KMS-11 (cell line): Measurements from ENCODE around the gene LDLRAD2.
"Not testable (repeated sequence)": the region's sequence is repeated elsewhere in the genome, so short reads cannot be mapped to it uniquely, and the experiment has no call there.

Source experiments
- H2AFZ ChIP-seq: fragments of 200-600 bp; sonication (generic); 2 replicates; pipeline ENCODE4 v1.6.1; 2016; ENCODE audit warnings: antibody characterized with exemption, mixed run types, low read depth
- H3K27ac ChIP-seq: fragments of 200-600 bp; sonication (generic); 2 replicates; pipeline ENCODE4 v1.6.1; 2016; ENCODE audit warnings: mild to moderate bottlenecking, mixed run types
- H3K27me3 ChIP-seq: fragments of 200-600 bp; sonication (generic); 2 replicates; pipeline ENCODE4 v1.6.1; 2017; ENCODE audit warnings: mild to moderate bottlenecking, low read depth, mixed run types, moderate library complexity; ENCODE audit not compliant: insufficient read depth
- H3K36me3 ChIP-seq: fragments of 200-600 bp; sonication (generic); 2 replicates; pipeline ENCODE4 v1.6.1; 2017; ENCODE audit warnings: mild to moderate bottlenecking, mixed run types; ENCODE audit not compliant: insufficient read depth
- H3K4me1 ChIP-seq: fragments of 200-600 bp; sonication (generic); 2 replicates; pipeline ENCODE4 v1.6.1; 2016; ENCODE audit warnings: mild to moderate bottlenecking, low read depth, mixed run types; ENCODE audit not compliant: poor library complexity, severe bottlenecking
- H3K4me2 ChIP-seq: fragments of 200-600 bp; sonication (generic); 2 replicates; pipeline ENCODE4 v1.7.0; 2016; ENCODE audit warnings: mild to moderate bottlenecking, mixed run types
- H3K4me3 ChIP-seq: fragments of 200-600 bp; sonication (generic); IDR thresholded peaks from 2 replicates; pipeline ENCODE4 v1.6.1; 2017; ENCODE audit warnings: low read depth, low read length, mixed read lengths; ENCODE audit not compliant: insufficient read depth
- H3K79me2 ChIP-seq: fragments of 200-600 bp; sonication (generic); 2 replicates; pipeline ENCODE4 v1.6.1; 2016; ENCODE audit warnings: low read depth, mixed run types; ENCODE audit not compliant: insufficient read depth
- H3K9ac ChIP-seq: fragments of 200-600 bp; sonication (generic); 2 replicates; pipeline ENCODE4 v1.6.1; 2016; ENCODE audit warnings: mild to moderate bottlenecking, mixed run types
- H4K20me1 ChIP-seq: fragments of 200-600 bp; sonication (generic); 2 replicates; pipeline ENCODE4 v1.6.1; 2016; ENCODE audit warnings: mild to moderate bottlenecking, mixed run types; ENCODE audit not compliant: insufficient read depth
- CTCF ChIP-seq: fragments of 200-600 bp; sonication (generic); conservative IDR thresholded peaks from 2 replicates; pipeline ENCODE4 v1.6.1; 2017; ENCODE audit warnings: low read depth, mild to moderate bottlenecking, antibody characterized with exemption, low read length, moderate library complexity, mixed read lengths

The LDLRAD2 gene

GRCh38 chr1:21766210-21766609, 45.9 kb upstream of the LDLRAD2 start:
- Histone ChIP-seq H3K9ac (no peak overlapping the region), H2AFZ (no peak overlapping the region), H3K27ac (no peak overlapping the region), H3K4me1 (peaks cover 30% of the 10 kb centered on the region), H3K27me3 (no peaks in the 10 kb centered on the region), H3K79me2 (peaks cover 96% of the 10 kb centered on the region), H3K36me3 (no peaks in the 10 kb centered on the region), H3K4me2 (no peak overlapping the region), H3K4me3 (no peak overlapping the region), H4K20me1 (no peaks in the 10 kb centered on the region)
- TF ChIP-seq CTCF: no peak

GRCh38 chr1:21767106-21767505, 45.0 kb upstream of the LDLRAD2 start:
- not testable (repeated sequence) for H4K20me1 ChIP-seq, H3K4me3 ChIP-seq, H3K4me2 ChIP-seq, H2AFZ ChIP-seq, H3K27me3 ChIP-seq, H3K36me3 ChIP-seq, H3K27ac ChIP-seq, H3K9ac ChIP-seq
- peaks cover 97% of the 10 kb centered on the region for H3K79me2 ChIP-seq
- H3K4me1 ChIP-seq: peaks cover 30% of the 10 kb centered on the region

- no peak overlapping the region for H3K9ac ChIP-seq
- no peak for TF ChIP-seq CTCF
- H3K79me2 ChIP-seq: peaks cover 98% of the 10 kb centered on the region
- no peak overlapping the region for H3K27ac ChIP-seq
- H3K27me3 ChIP-seq: no peaks in the 10 kb centered on the region
- H3K4me1 ChIP-seq: peaks cover 32% of the 10 kb centered on the region
- H3K36me3 ChIP-seq: no peaks in the 10 kb centered on the region
- H2AFZ ChIP-seq: no peak overlapping the region
- H3K4me3 ChIP-seq: no peak overlapping the region
- H3K4me2 ChIP-seq: no peak overlapping the region
- no peaks in the 10 kb centered on the region for H4K20me1 ChIP-seq
Measured at GRCh38 chr1:21770201-21770600, 41.9 kb upstream of the LDLRAD2 start.

GRCh38 chr1:21770602-21771001, 41.5 kb upstream of the LDLRAD2 start:
- not testable (repeated sequence) for H4K20me1 ChIP-seq, H3K27me3 ChIP-seq, H3K4me2 ChIP-seq, H3K36me3 ChIP-seq, H3K9ac ChIP-seq, H3K27ac ChIP-seq, H3K4me3 ChIP-seq, H2AFZ ChIP-seq
- Histone ChIP-seq H3K4me1 (peaks cover 28% of the 10 kb centered on the region), H3K79me2 (peaks cover 98% of the 10 kb centered on the region)

- H3K9ac ChIP-seq, H3K36me3 ChIP-seq, H2AFZ ChIP-seq, H3K4me3 ChIP-seq, H3K27me3 ChIP-seq, H3K27ac ChIP-seq, H3K4me2 ChIP-seq, H4K20me1 ChIP-seq: not testable (repeated sequence)
- Histone ChIP-seq H3K4me1 (peaks cover 37% of the 10 kb centered on the region), H3K79me2 (peaks cover 98% of the 10 kb centered on the region)
Measured at GRCh38 chr1:21771672-21772071, 40.4 kb upstream of the LDLRAD2 start.

- Histone ChIP-seq H3K27ac (no peak overlapping the region; the same call in 1 of the 2 replicates), H3K4me1 (peaks cover 31% of the 10 kb centered on the region), H3K4me2 (no peak overlapping the region), H3K9ac (no peak overlapping the region), H3K79me2 (peaks cover 99% of the 10 kb centered on the region), H4K20me1 (0 out of 2 replicates have a peak, but pooled peaks cover 4% of the 10 kb centered on the region), H3K27me3 (no peaks in the 10 kb centered on the region), H3K36me3 (no peaks in the 10 kb centered on the region), H3K4me3 (no peak overlapping the region), H2AFZ (no peak overlapping the region)
- TF ChIP-seq CTCF: no peak
Measured at GRCh38 chr1:21773585-21773984, 38.5 kb upstream of the LDLRAD2 start.
